T-helper 17 cell (primary cell): Measurements from ENCODE around the gene P2RY2. TPM values are rescaled to one million over a fixed set of nuclear protein-coding genes. Genes with fewer than 3 reads are reported as not detected.

Experiments
- ATAC-seq: fragments of 150-1000 bp; cut with Tn5 transposase; 2 replicates; pipeline ENCODE4 v1.10.0; 2021; ENCODE audit warnings: mild to moderate bottlenecking, moderate library complexity
- DNase-seq, 3 donors: peaks; one replicate each; pipeline versions ENCODE4 v3.0.0 to v3.0.0-alpha.2; 2020 to 2021
- H3K9me3 ChIP-seq: one replicate; pipeline ENCODE4 v1.7.0; 2013; ENCODE audit warnings: low read length, mild to moderate bottlenecking; ENCODE audit not compliant: control insufficient read depth, poor library complexity, severe bottlenecking
- H3K27ac Mint-ChIP-seq: one replicate; pipeline ENCODE4 v1.8.0; 2022; ENCODE audit warnings: mild to moderate bottlenecking, moderate library complexity, mixed read lengths
- H3K27me3 Mint-ChIP-seq: one replicate; pipeline ENCODE4 v1.8.0; 2022; ENCODE audit warnings: mixed read lengths
- H3K36me3 Mint-ChIP-seq: one replicate; pipeline ENCODE4 v1.8.0; 2022; ENCODE audit warnings: low read depth, mixed read lengths
- H3K4me1 Mint-ChIP-seq: one replicate; pipeline ENCODE4 v1.8.0; 2022; ENCODE audit warnings: mild to moderate bottlenecking, mixed read lengths
- H3K4me3 Mint-ChIP-seq: one replicate; pipeline ENCODE4 v1.8.0; 2022; ENCODE audit warnings: mild to moderate bottlenecking, moderate library complexity, mixed read lengths
- total RNA-seq, 4 donors: library from RNA in 2 of 4; stranded (reverse) in 2 of 4; gene quantifications; one replicate each; pipeline ENCODE4 v1.2.3 and lab custom pipeline; 2022 to 2026

P2RY2 gene
- total RNA-seq, 2 donors from 2014 or later = 0.29 to 0.55 TPM

DNA sequence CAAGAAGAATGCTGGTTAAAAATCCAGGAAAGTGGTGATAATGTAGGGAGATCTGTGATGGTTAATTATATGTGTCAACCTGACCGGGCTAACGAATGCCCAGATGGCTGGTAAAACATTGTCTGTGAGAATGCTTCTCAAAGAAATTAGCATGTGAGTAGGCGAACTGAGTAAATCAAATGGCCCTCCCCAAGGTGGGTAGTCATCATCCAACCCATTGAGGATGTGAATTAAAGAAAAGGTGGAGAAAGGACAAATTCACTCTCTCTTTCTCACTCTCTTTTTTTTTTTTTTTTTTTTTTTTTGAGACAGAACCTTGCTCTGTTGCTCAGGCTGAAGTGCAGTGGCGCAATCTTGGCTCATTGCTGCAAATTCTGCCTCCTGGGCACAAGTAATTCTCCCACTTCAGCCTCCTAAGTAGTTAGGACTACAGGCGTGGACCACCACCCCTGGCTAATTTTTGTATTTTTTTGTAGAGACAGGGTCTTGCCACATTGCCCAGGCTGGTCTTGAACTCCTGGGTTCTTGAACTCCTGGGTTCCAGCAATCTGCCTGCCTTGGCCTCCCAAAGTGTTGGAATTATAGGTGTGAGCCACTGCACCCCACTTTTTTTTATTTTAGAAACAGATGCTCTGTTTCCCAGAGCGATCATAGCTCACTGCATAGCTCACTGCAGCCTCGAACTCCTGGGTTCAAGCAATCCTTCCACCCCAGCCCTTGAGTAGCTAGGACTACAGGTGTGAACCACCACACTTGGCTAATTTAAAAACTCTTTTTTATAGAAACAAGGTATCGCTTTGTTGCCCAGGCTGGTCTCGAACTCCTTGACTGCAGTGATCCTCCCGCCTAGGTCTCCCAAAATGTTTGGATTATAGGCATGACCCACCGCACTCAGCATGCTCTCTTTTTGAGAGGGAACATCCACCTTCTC lies 32.0 kb downstream of the P2RY2 start:
- Mint-ChIP-seq H3K4me3 (no peak overlapping the region), H3K4me1 (peaks cover 5% of the 10 kb centered on the region), H3K36me3 (no peaks in the 10 kb centered on the region), H3K27ac (no peak overlapping the region), H3K27me3 (no peaks in the 10 kb centered on the region)
- ATAC-seq (no peak), DNase-seq (no peak)
- no peaks in the 10 kb centered on the region for H3K9me3 ChIP-seq

DNA sequence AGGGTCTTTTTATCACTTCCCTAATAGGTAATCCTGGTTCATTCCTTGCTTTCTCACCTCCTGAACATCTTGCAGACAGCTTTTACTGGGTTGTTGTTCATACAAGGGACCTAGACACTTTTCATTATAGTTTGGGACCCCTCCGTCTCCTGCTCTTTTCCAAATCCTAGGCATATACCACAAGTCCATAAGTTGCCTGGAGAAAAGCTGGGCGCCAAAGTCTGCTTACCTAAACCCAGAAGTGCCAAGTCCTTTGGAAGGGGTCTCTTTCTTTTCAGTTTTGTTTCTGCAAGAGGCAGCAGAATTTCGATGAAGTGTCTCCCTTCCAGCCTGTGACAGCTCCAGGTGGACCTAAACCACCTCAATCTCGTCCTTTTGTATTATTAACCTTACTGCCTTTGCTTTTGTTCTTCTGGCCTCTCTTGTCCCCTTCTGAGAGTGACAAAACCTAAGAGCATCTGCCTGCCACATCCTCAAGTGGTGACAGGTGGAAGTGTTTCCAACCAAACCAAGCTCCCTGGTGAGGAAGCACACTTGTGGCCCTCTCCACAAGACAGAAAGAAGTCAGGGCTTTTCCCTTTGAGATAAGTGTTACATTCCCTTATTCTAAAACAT lies 34.6 kb downstream of the P2RY2 start:
- no peaks in the 10 kb centered on the region for H3K36me3 Mint-ChIP-seq
- peaks cover 2% of the 10 kb centered on the region for H3K4me1 Mint-ChIP-seq
- DNase-seq (no peak), ATAC-seq (peak; percentile 37)
- no peaks in the 10 kb centered on the region for H3K9me3 ChIP-seq
- H3K27ac Mint-ChIP-seq = no peak overlapping the region
- no peaks in the 10 kb centered on the region for H3K27me3 Mint-ChIP-seq
- no peak overlapping the region for H3K4me3 Mint-ChIP-seq

DNA sequence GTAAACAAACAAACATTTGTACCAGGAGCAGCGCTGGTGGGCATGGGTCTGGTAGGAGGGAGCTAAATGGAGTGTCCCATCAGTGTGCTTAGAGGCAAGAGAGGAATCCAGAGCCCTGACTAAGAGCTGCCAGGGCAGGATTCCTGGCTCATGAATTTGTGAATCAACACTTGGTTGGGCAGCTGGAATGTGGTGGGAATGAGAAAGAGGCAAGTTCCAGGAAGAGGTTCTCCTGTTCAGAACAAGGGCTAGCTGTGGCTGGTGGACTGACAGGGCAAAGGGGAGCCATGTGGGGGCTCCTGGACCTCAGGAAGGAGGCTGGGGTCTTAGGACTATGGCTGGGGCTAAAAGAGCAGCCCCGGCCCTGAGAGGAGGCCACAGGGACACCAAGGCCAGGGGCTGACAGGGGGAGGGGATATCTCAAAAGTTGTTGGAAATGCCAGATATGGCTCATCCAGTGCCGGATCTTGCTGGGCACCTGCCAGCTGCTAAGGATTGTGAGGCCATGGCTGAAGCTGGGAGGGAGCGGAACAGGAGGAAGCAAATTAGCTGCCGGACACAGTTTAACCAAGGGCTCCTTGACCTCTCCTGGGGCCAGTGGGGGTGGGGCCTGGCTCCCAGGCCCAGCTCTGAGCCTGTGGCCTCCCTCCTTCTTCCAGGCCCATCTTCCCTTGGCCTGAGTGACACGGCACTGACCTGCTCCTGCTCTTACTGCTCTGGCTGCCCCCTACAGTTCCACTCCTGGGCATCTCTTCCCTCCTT lies 39.4 kb downstream of the P2RY2 start:
- Mint-ChIP-seq H3K27me3 (peaks cover 13% of the 10 kb centered on the region), H3K27ac (no peak overlapping the region), H3K36me3 (no peaks in the 10 kb centered on the region), H3K4me1 (peaks cover 4% of the 10 kb centered on the region), H3K4me3 (no peak overlapping the region)
- DNase-seq (no peak), ATAC-seq (no peak)
- no peaks in the 10 kb centered on the region for H3K9me3 ChIP-seq

DNA sequence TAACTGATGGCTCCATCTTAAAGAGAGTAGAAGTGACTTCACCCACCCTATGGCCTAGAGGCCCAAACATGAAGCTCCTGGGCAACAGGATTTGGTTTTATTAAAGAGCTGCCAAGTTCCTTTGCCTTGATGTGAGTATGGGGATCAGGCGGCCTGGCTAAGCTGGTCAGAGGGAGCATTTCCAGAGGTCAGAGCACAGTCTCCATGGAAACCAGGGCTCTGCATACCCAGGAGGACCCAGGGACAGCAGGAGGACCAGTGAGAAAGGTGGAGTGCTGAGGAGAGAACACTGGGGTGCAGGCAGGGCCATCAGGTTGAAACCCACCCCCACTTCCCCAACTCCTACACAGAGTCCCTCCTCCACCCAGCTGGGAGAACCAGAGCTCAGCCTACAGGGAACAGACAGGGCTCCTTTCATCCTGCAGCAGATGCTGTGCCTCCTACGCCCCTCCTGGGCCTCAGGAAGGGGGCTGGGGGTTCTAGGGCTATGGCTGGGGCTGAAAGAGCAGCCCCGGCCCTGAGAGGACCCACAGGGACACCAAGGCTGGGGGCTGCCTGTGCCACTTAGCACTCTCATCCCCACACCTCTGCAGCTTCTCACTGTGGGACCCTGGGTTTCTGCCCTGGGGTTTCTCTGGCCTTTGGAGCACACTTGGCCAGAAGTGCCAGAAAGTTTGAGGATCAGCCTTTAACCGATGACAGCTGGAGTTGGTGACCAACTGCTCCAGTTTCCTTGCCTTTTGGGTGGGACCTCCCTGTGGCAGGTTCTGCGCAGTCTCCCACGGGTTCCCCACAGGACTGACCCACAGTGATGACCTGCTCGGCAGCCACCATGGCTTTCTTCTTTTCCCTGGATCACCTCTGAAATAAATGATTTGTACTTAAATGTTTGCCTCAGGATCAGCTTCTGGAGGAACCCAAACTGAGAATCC lies 40.3 kb downstream of the P2RY2 start:
- H3K9me3 ChIP-seq = no peaks in the 10 kb centered on the region
- Mint-ChIP-seq H3K36me3 (no peaks in the 10 kb centered on the region), H3K27me3 (peaks cover 21% of the 10 kb centered on the region), H3K4me1 (peaks cover 4% of the 10 kb centered on the region), H3K27ac (no peak overlapping the region), H3K4me3 (no peak overlapping the region)
- no peak for ATAC-seq
- no peak for DNase-seq

- no peak for DNase-seq
- Mint-ChIP-seq H3K4me1 (peaks cover 4% of the 10 kb centered on the region), H3K4me3 (no peak overlapping the region), H3K27me3 (peaks cover 32% of the 10 kb centered on the region), H3K27ac (no peak overlapping the region), H3K36me3 (no peaks in the 10 kb centered on the region)
- H3K9me3 ChIP-seq = no peaks in the 10 kb centered on the region
- ATAC-seq = no peak
Observed at GRCh38 chr11:73259406-73260126, 41.5 kb downstream of the P2RY2 start.

- Mint-ChIP-seq H3K27me3 (peaks cover 38% of the 10 kb centered on the region), H3K4me3 (no peak overlapping the region), H3K27ac (no peak overlapping the region), H3K36me3 (no peaks in the 10 kb centered on the region), H3K4me1 (peaks cover 6% of the 10 kb centered on the region)
- ATAC-seq = no peak
- DNase-seq = no peak
- no peaks in the 10 kb centered on the region for H3K9me3 ChIP-seq
Observed at GRCh38 chr11:73260127-73260457, 42.0 kb downstream of the P2RY2 start.

DNA sequence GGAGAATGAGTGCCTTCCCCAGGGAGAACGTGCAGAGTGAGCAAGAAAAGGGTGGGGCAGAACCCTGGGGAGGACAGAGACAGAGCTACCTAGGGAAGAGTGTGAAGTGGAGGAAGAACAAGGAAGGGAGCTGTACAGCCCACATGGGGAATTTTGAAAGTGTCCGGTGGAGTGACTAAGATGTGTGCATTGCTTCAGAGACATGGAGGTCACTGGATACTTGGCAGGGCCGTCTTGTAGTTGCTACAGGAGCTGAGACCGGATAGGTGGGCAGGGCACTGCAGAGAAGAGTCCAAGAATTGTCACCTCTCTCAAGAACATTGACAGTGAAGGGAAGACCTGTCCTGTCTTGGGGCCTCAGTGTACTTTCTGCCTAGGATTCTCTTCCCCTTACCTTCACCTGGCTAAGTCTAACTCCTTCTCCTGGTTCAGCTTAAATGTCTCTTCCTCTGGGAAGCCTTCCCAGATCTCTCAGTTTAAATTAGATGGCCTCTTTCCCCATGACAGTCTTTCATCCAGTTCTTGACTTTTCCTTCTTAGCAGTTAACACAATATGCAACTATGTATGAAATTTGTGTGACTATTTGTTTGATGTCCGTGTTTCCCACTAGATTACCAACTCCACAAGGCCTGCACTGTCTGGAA lies 44.9 kb downstream of the P2RY2 start:
- Mint-ChIP-seq H3K27ac (no peak overlapping the region), H3K27me3 (peaks cover 62% of the 10 kb centered on the region), H3K36me3 (no peaks in the 10 kb centered on the region), H3K4me1 (peaks cover 6% of the 10 kb centered on the region), H3K4me3 (no peak overlapping the region)
- no peaks in the 10 kb centered on the region for H3K9me3 ChIP-seq
- DNase-seq (no peak), ATAC-seq (no peak)

DNA sequence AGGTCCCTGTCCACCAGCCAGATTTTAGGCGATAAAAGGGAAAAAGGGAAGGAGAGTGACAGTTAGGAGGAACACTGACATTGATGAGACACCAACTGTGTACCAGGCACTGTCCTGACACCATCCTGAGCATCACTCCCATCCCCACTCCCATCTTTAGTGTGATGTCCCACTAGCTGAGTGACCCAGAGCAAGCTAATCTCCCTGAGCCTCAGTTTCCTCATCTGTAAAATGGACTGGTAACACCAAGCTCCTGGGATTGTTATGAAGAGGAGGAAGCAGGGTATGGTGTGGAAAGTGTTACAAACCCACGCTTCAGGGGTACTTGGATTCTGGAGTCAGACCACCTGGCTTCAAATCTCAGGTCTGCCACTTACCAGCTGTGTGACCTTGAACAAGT lies 45.6 kb downstream of the P2RY2 start:
- DNase-seq (no peak), ATAC-seq (no peak)
- no peaks in the 10 kb centered on the region for H3K9me3 ChIP-seq
- no peak overlapping the region for H3K4me3 Mint-ChIP-seq
- peaks cover 67% of the 10 kb centered on the region for H3K27me3 Mint-ChIP-seq
- no peak overlapping the region for H3K27ac Mint-ChIP-seq
- peaks cover 6% of the 10 kb centered on the region for H3K4me1 Mint-ChIP-seq
- H3K36me3 Mint-ChIP-seq = no peaks in the 10 kb centered on the region

GRCh38 chr11:73265278-73265810 lies 47.3 kb downstream of the P2RY2 start:
- H3K27me3 Mint-ChIP-seq = peaks cover 72% of the 10 kb centered on the region

GRCh38 chr11:73265853-73266645 lies 48.0 kb downstream of the P2RY2 start:
- Mint-ChIP-seq H3K36me3 (no peaks in the 10 kb centered on the region), H3K27ac (no peak overlapping the region), H3K4me1 (peaks cover 3% of the 10 kb centered on the region), H3K27me3 (peaks cover 77% of the 10 kb centered on the region), H3K4me3 (no peak overlapping the region)
- DNase-seq (no peak), ATAC-seq (no peak)
- no peaks in the 10 kb centered on the region for H3K9me3 ChIP-seq

More at GRCh38 chr11:73265278-73265810, 47.3 kb downstream of the P2RY2 start:
- ATAC-seq (no peak), DNase-seq (no peak)
- H3K36me3 Mint-ChIP-seq = no peaks in the 10 kb centered on the region
- no peak overlapping the region for H3K27ac Mint-ChIP-seq
- H3K9me3 ChIP-seq = no peaks in the 10 kb centered on the region
- H3K4me1 Mint-ChIP-seq = peaks cover 3% of the 10 kb centered on the region
- no peak overlapping the region for H3K4me3 Mint-ChIP-seq

DNA sequence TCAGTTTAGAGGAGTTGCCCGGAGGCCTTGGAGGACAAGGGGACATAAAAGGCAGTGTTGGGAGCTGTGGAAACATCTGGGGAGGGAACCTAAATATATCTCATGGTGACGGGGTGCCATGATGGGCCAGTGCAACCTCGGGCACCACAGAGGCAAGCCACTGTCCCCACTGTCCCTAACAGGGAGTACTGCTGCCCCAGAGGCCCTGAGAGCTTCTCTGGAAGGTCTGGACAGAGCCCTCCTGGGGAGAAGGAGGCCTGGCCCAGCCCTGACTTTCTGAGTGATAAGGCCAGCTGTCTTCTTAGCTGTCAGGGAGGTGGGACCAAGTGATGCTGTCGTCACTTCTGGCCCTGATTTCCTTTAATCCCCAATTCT lies 48.6 kb downstream of the P2RY2 start:
- ATAC-seq (no peak), DNase-seq (no peak)
- H3K27me3 Mint-ChIP-seq = peaks cover 80% of the 10 kb centered on the region
- peaks cover 3% of the 10 kb centered on the region for H3K4me1 Mint-ChIP-seq
- no peaks in the 10 kb centered on the region for H3K9me3 ChIP-seq
- no peak overlapping the region for H3K27ac Mint-ChIP-seq
- H3K4me3 Mint-ChIP-seq = no peak overlapping the region
- H3K36me3 Mint-ChIP-seq = no peaks in the 10 kb centered on the region
